ENCODE data around the gene TMEM108.

Gene TMEM108

GRCh38 chr3:133152681-133153220 is 114.6 kb downstream of the TMEM108 start:
- no peak for TF ChIP-seq FOXP2 (optimal IDR thresholded peaks at IDR 0.05; ENCODE audit: borderline replicate concordance, extremely low read depth, extremely low read length, insufficient read depth)
- no peak for TF ChIP-seq SIN3A (IDR thresholded peaks at IDR 0.05; ENCODE audit: borderline replicate concordance, insufficient read depth, low read length)
- TF ChIP-seq TAF1 (IDR thresholded peaks at IDR 0.05; ENCODE audit: borderline replicate concordance, insufficient read depth, low read length) = no peak
- TF ChIP-seq, protein P1, sequence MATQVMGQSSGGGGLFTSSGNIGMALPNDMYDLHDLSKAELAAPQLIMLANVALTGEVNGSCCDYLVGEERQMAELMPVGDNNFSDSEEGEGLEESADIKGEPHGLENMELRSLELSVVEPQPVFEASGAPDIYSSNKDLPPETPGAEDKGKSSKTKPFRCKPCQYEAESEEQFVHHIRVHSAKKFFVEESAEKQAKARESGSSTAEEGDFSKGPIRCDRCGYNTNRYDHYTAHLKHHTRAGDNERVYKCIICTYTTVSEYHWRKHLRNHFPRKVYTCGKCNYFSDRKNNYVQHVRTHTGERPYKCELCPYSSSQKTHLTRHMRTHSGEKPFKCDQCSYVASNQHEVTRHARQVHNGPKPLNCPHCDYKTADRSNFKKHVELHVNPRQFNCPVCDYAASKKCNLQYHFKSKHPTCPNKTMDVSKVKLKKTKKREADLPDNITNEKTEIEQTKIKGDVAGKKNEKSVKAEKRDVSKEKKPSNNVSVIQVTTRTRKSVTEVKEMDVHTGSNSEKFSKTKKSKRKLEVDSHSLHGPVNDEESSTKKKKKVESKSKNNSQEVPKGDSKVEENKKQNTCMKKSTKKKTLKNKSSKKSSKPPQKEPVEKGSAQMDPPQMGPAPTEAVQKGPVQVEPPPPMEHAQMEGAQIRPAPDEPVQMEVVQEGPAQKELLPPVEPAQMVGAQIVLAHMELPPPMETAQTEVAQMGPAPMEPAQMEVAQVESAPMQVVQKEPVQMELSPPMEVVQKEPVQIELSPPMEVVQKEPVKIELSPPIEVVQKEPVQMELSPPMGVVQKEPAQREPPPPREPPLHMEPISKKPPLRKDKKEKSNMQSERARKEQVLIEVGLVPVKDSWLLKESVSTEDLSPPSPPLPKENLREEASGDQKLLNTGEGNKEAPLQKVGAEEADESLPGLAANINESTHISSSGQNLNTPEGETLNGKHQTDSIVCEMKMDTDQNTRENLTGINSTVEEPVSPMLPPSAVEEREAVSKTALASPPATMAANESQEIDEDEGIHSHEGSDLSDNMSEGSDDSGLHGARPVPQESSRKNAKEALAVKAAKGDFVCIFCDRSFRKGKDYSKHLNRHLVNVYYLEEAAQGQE (IDR thresholded peaks at IDR 0.05; ENCODE audit: insufficient read depth in 1 of 2, low read depth in 2 of 2, low read length in 2 of 2) = no peak
- no peak for TF ChIP-seq POLR2AphosphoS5 (IDR thresholded peaks at IDR 0.05; ENCODE audit: low read depth, low read length)

GRCh38 chr3:133153382-133153781 is 115.2 kb downstream of the TMEM108 start:
- TF ChIP-seq SIN3A (IDR thresholded peaks at IDR 0.05; ENCODE audit: borderline replicate concordance, insufficient read depth, low read length) = no peak
- TF ChIP-seq, protein P1 (IDR thresholded peaks at IDR 0.05; ENCODE audit: insufficient read depth in 1 of 2, low read depth in 2 of 2, low read length in 2 of 2) = no peak
- no peak for TF ChIP-seq FOXP2 (optimal IDR thresholded peaks at IDR 0.05; ENCODE audit: borderline replicate concordance, extremely low read depth, extremely low read length, insufficient read depth)
- TF ChIP-seq POLR2AphosphoS5 (IDR thresholded peaks at IDR 0.05; ENCODE audit: low read depth, low read length) = no peak

GRCh38 chr3:133157716-133158115 is 119.5 kb downstream of the TMEM108 start:
- TF ChIP-seq POLR2AphosphoS5 (IDR thresholded peaks at IDR 0.05; ENCODE audit: low read depth, low read length) = no peak
- no peak for TF ChIP-seq FOXP2 (optimal IDR thresholded peaks at IDR 0.05; ENCODE audit: borderline replicate concordance, extremely low read depth, extremely low read length, insufficient read depth)
- TF ChIP-seq, protein P1 (IDR thresholded peaks at IDR 0.05; ENCODE audit: insufficient read depth in 1 of 2, low read depth in 2 of 2, low read length in 2 of 2) = no peak
- no peak for TF ChIP-seq SIN3A (IDR thresholded peaks at IDR 0.05; ENCODE audit: borderline replicate concordance, insufficient read depth, low read length)
- no peak for TF ChIP-seq TAF1 (IDR thresholded peaks at IDR 0.05; ENCODE audit: borderline replicate concordance, insufficient read depth, low read length)

DNA sequence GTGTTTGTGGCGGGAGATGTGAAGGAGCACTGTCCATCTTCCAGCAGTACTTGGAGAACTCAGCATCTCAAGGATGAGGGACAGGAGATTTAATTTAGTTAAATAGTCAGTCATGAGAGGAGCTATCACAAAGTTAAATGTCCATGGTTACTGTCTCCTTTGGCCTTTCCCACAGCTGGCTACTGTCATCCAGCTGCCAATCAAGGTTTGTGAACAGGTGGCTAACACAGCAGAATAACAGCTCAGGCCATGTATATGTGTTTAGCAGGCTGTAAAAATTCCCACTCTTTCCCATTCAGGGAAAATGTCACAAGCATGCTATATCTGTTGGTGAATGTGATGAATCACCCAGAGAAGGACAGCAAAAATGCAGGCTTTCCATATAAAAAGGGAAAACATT is 120.5 kb downstream of the TMEM108 start:
- TF ChIP-seq FOXP2 (optimal IDR thresholded peaks at IDR 0.05; ENCODE audit: borderline replicate concordance, extremely low read depth, extremely low read length, insufficient read depth) = no peak
- no peak for TF ChIP-seq TAF1 (IDR thresholded peaks at IDR 0.05; ENCODE audit: borderline replicate concordance, insufficient read depth, low read length)
- TF ChIP-seq SIN3A (IDR thresholded peaks at IDR 0.05; ENCODE audit: borderline replicate concordance, insufficient read depth, low read length) = no peak
- TF ChIP-seq POLR2AphosphoS5 (IDR thresholded peaks at IDR 0.05; ENCODE audit: low read depth, low read length) = no peak

DNA sequence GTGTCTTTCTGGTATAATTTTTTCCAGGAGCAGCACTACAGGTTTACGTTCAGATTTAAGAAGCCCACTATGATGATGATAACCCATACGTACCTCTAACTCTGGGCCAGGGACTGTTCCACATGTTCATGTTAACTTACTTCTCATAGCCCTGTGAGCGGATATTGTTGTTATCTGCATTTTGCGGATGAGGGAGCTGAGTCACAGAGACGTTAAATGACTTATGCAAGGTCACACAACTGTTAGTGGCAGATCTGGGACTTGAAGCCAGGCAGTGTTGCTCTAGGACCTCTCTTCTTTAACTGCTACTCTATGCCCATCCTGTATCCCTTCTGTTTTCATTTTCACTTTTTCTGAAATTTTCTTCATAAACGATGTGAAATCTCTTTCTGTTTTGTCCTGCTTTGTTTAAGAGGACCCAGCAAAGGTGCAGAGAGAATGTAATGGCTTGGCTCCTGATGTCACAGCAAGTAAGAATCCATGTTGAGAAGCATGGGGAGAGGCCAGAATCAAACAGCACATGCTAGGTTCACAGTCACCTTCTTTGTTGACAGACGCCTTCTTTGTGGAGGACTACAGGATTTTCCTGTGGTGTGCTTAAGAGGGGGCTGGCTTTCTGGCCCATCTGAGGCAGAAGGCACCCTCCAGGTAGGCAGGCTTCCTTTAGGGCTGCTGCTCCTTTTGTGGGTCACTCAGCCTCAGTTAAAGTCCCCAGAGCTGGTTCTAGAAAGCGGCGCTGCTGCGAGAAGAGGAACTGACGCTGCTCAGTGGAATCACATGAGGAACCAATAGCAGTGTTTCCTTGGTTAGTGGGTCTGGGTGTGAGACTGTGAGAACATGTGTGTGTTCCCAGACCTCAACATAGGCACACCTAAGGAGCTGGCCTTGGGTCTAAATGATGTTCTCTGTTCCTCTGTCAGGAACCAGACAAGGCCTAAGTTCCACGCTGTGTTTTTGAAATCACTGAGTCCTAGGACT is 121.6 kb downstream of the TMEM108 start:
- TF ChIP-seq POLR2AphosphoS5 (IDR thresholded peaks at IDR 0.05; ENCODE audit: low read depth, low read length) = no peak
- TF ChIP-seq SIN3A (IDR thresholded peaks at IDR 0.05; ENCODE audit: borderline replicate concordance, insufficient read depth, low read length) = no peak
- TF ChIP-seq, protein P1 (IDR thresholded peaks at IDR 0.05; ENCODE audit: insufficient read depth in 1 of 2, low read depth in 2 of 2, low read length in 2 of 2) = no peak
- TF ChIP-seq FOXP2 (optimal IDR thresholded peaks at IDR 0.05; ENCODE audit: borderline replicate concordance, extremely low read depth, extremely low read length, insufficient read depth) = no peak
- TF ChIP-seq TAF1 (IDR thresholded peaks at IDR 0.05; ENCODE audit: borderline replicate concordance, insufficient read depth, low read length) = no peak
